Naive thymus-derived CD4-positive, alpha-beta T cell (primary cell): ENCODE data around the gene MTMR3. TPM values are rescaled to one million over a fixed set of nuclear protein-coding genes. Genes with fewer than 3 reads are reported as not detected.

Experiments used
- ATAC-seq: fragments of 150-1000 bp; cut with Tn5 transposase; 2 replicates; pipeline ENCODE4 v1.10.0; 2021; ENCODE audit warnings: mild to moderate bottlenecking, moderate library complexity
- CTCF ChIA-PET: fragments of 350-600 bp; sonication (Branson Sonifier 250); formaldehyde crosslinking; loops from one replicate; lab custom pipeline; 2021; ENCODE audit warnings: antibody characterized with exemption; lab: Charles Lee
- POLR2A ChIA-PET: fragments of 350-600 bp; sonication (Branson Sonifier 250); formaldehyde crosslinking; loops from one replicate; lab custom pipeline; 2021; ENCODE audit warnings: antibody characterized with exemption, inconsistent platforms; lab: Charles Lee
- DNase-seq, 9 donors: peaks; one replicate each; pipeline versions ENCODE4 v3.0.0 to v3.0.0-alpha.2; 2020 to 2022; ENCODE audit warnings: mixed read lengths in 1 of 9
- H3K27ac ChIP-seq: one replicate; pipeline ENCODE4 v1.7.0; 2013; ENCODE audit warnings: mild to moderate bottlenecking, low read depth, low read length, moderate library complexity
- H3K27me3 ChIP-seq, 2 donors: one replicate each; pipeline ENCODE4 v1.7.0; 2013; ENCODE audit warnings: low read length in 2 of 2, mild to moderate bottlenecking in 2 of 2, moderate library complexity in 2 of 2; ENCODE audit not compliant: control insufficient read depth in 2 of 2, insufficient read depth in 2 of 2
- H3K36me3 ChIP-seq, 3 experiments: 1 replicate in 2 of 3; 2 replicates in 1 of 3; pipeline ENCODE4 v1.7.0; 2013; ENCODE audit warnings: low read length in 3 of 3, mild to moderate bottlenecking in 3 of 3, moderate library complexity in 1 of 3; ENCODE audit not compliant: insufficient read depth in 3 of 3, control insufficient read depth in 2 of 3
- H3K4me1 ChIP-seq, 2 donors: one replicate each; pipeline ENCODE4 v1.7.0; 2013; ENCODE audit warnings: low read length in 2 of 2, mild to moderate bottlenecking in 2 of 2, moderate library complexity in 1 of 2; ENCODE audit not compliant: control insufficient read depth in 2 of 2, insufficient read depth in 2 of 2
- H3K4me3 ChIP-seq: 2 replicates; pipeline ENCODE4 v1.7.0; 2013; ENCODE audit warnings: mild to moderate bottlenecking, low read length
- H3K9me3 ChIP-seq, 3 experiments: 1 replicate in 2 of 3; 2 replicates in 1 of 3; pipeline ENCODE4 v1.7.0; 2013; ENCODE audit warnings: low read length in 3 of 3; ENCODE audit not compliant: control insufficient read depth in 2 of 3
- H3K27ac Mint-ChIP-seq, 9 donors: one replicate each; pipeline ENCODE4 v1.8.0; 2020 to 2022; ENCODE audit warnings: mixed read lengths in 9 of 9, mild to moderate bottlenecking in 8 of 9, moderate library complexity in 5 of 9, inconsistent platforms in 2 of 9
- H3K27me3 Mint-ChIP-seq, 5 donors: one replicate each; pipeline ENCODE4 v1.8.0; 2021 to 2022; ENCODE audit warnings: mixed read lengths in 5 of 5, mild to moderate bottlenecking in 1 of 5
- H3K36me3 Mint-ChIP-seq, 5 donors: one replicate each; pipeline ENCODE4 v1.8.0; 2020 to 2022; ENCODE audit warnings: mixed read lengths in 5 of 5, mild to moderate bottlenecking in 3 of 5, inconsistent platforms in 1 of 5
- H3K4me1 Mint-ChIP-seq, 7 donors: one replicate each; pipeline ENCODE4 v1.8.0; 2020 to 2022; ENCODE audit warnings: mixed read lengths in 7 of 7, mild to moderate bottlenecking in 3 of 7, inconsistent platforms in 1 of 7
- H3K4me3 Mint-ChIP-seq, 10 donors: one replicate each; pipeline ENCODE4 v1.8.0; 2020 to 2022; ENCODE audit warnings: mild to moderate bottlenecking in 10 of 10, mixed read lengths in 10 of 10, moderate library complexity in 6 of 10, inconsistent platforms in 2 of 10
- H3K9me3 Mint-ChIP-seq, 11 donors: one replicate each; pipeline ENCODE4 v1.8.0; 2020 to 2022; ENCODE audit warnings: mixed read lengths in 11 of 11, mild to moderate bottlenecking in 4 of 11, inconsistent platforms in 1 of 11, moderate library complexity in 1 of 11
- intact Hi-C, 2 donors: fragments of 100-400 bp; cut with micrococcal nuclease; formaldehyde crosslinking; loops; one replicate each; pipeline ENCODE4 v1.15.1; 2023
- polyA plus RNA-seq, 2 donors: library from polyadenylated mRNA; unstranded; fragments of 300-500 nt; fragmentation: Illumina TruSeq; gene quantifications; one replicate each; pipeline ENCODE4 v1.2.3, GENCODE V29; 2021
- total RNA-seq, 6 experiments: library from RNA in 5 of 6; stranded (reverse) in 5 of 6; gene quantifications; 1 replicate in 5 of 6; 2 replicates in 1 of 6; pipeline ENCODE4 v1.2.3 and lab custom pipeline; 2021 to 2026

MTMR3 gene
- total and polyA plus RNA-seq, 7 experiments from 2014 or later, result 14.2 to 88.7 (median 60.6) TPM

- intact Hi-C loops, result loop anchor here (1.0 to 10.0 kb wide), 9 partner anchors 45 to 1611 kb away; partner anchors contain the start of genes ASCC2 (in 2 of the 2), NF2 (in 2 of the 2), UQCR10 (in 2 of the 2) and ZMAT5 (in 2 of the 2)
- H3K4me3 ChIP-seq, result peak overlapping the region; percentile 69
- no peak for ATAC-seq
- ChIA-PET POLR2A (interaction anchor here (0.8 kb wide), 1 partner anchor 46 kb away, joined by 5 read pairs; the partner anchor contains the start of gene ASCC2), CTCF (no interaction called here)
- Mint-ChIP-seq H3K4me3 (peak overlapping the region in 5 of 10 donors; percentile 92 to 95 (median 94)), H3K9me3 (no peaks in the 10 kb centered on the region), H3K4me1 (peaks cover 0 to 12% (median 7%) of the 10 kb centered on the region in 7 donors), H3K27ac (peak overlapping the region; percentile 70 to 93 (median 84)), H3K27me3 (peaks cover 0 to 3% (median 0%) of the 10 kb centered on the region in 5 donors), H3K36me3 (peaks cover 0 to 1% (median 0%) of the 10 kb centered on the region in 5 donors)
- H3K36me3 ChIP-seq, result peaks cover 0 to 8% (median 0%) of the 10 kb centered on the region in 3 experiments
- DNase-seq, result peak in 1 of 9 donors; percentile 15
- no peaks in the 10 kb centered on the region for H3K9me3 ChIP-seq
- peaks cover 17 to 21% of the 10 kb centered on the region in 2 donors for H3K4me1 ChIP-seq
- no peaks in the 10 kb centered on the region for H3K27me3 ChIP-seq
- peak overlapping the region; percentile 93 for H3K27ac ChIP-seq
These were observed 762 bp downstream of the MTMR3 start for GRCh38 chr22:29883775-29884097.

- CTCF ChIA-PET, result no interaction called here
- ATAC-seq, result no peak
- no peak overlapping the region for H3K27ac ChIP-seq
- POLR2A ChIA-PET, result no interaction called here
- no peak overlapping the region for H3K4me3 ChIP-seq
- H3K36me3 Mint-ChIP-seq, result peaks cover 0 to 2% (median 1%) of the 10 kb centered on the region in 5 donors
- H3K27me3 ChIP-seq, result no peaks in the 10 kb centered on the region
- no peaks in the 10 kb centered on the region for H3K9me3 Mint-ChIP-seq
- no peak overlapping the region for H3K4me3 Mint-ChIP-seq
- no peak overlapping the region for H3K27ac Mint-ChIP-seq
- H3K9me3 ChIP-seq, result no peaks in the 10 kb centered on the region
- H3K27me3 Mint-ChIP-seq, result no peaks in the 10 kb centered on the region
- no peak for DNase-seq
- H3K36me3 ChIP-seq, result peaks cover 0 to 8% (median 0%) of the 10 kb centered on the region in 3 experiments
- peaks cover 4 to 15% (median 10%) of the 10 kb centered on the region in 7 donors for H3K4me1 Mint-ChIP-seq
- intact Hi-C loops, result loop anchor here (10.0 kb wide), 4 partner anchors 79 to 1609 kb away; partner anchors contain the start of genes EWSR1 (in 1 of the 2), RHBDD3 (in 1 of the 2) and SFI1 (in 1 of the 2)
- H3K4me1 ChIP-seq, result peaks cover 17 to 21% of the 10 kb centered on the region in 2 donors
These were observed 2.6 kb downstream of the MTMR3 start for GRCh38 chr22:29885610-29886009.

GRCh38 chr22:29886596-29886995 is 3.6 kb downstream of the MTMR3 start:
- Mint-ChIP-seq H3K27ac (no peak overlapping the region), H3K4me3 (no peak overlapping the region), H3K36me3 (peaks cover 0 to 4% (median 1%) of the 10 kb centered on the region in 5 donors), H3K27me3 (no peaks in the 10 kb centered on the region), H3K4me1 (peaks cover 10 to 23% (median 15%) of the 10 kb centered on the region in 7 donors), H3K9me3 (no peaks in the 10 kb centered on the region)
- H3K27ac ChIP-seq, result no peak overlapping the region
- intact Hi-C loops, result loop anchor here (10.0 kb wide), 4 partner anchors 78 to 1608 kb away; partner anchors contain the start of genes EWSR1 (in 1 of the 2), RHBDD3 (in 1 of the 2) and SFI1 (in 1 of the 2)
- peaks cover 17 to 21% of the 10 kb centered on the region in 2 donors for H3K4me1 ChIP-seq
- DNase-seq (no peak), ATAC-seq (no peak)
- peaks cover 0 to 8% (median 0%) of the 10 kb centered on the region in 3 experiments for H3K36me3 ChIP-seq
- CTCF ChIA-PET, result interaction anchor here (1.6 kb wide), 1 partner anchor 118 kb away, joined by 4 read pairs; no protein-coding TSS in a partner anchor
- no peak overlapping the region for H3K4me3 ChIP-seq
- no peaks in the 10 kb centered on the region for H3K27me3 ChIP-seq
- no peaks in the 10 kb centered on the region for H3K9me3 ChIP-seq
- POLR2A ChIA-PET, result interaction anchor here (0.6 to 1.1 kb wide), 4 partner anchors 15 to 239 kb away, joined by 3 to 5 read pairs (median 4); partner anchors contain the start of gene ASCC2

GRCh38 chr22:29887358-29887757 is 4.4 kb downstream of the MTMR3 start:
- Histone ChIP-seq H3K9me3 (no peaks in the 10 kb centered on the region), H3K4me1 (peaks cover 17 to 21% of the 10 kb centered on the region in 2 donors), H3K36me3 (peaks cover 0 to 8% (median 0%) of the 10 kb centered on the region in 3 experiments), H3K27me3 (no peaks in the 10 kb centered on the region), H3K27ac (no peak overlapping the region), H3K4me3 (no peak overlapping the region)
- Mint-ChIP-seq H3K4me3 (no peak overlapping the region), H3K9me3 (no peaks in the 10 kb centered on the region), H3K36me3 (peaks cover 0 to 4% (median 1%) of the 10 kb centered on the region in 5 donors), H3K4me1 (peaks cover 10 to 28% (median 20%) of the 10 kb centered on the region in 7 donors), H3K27ac (no peak overlapping the region), H3K27me3 (no peaks in the 10 kb centered on the region)
- no peak for ATAC-seq
- POLR2A ChIA-PET, result interaction anchor here (0.6 to 0.7 kb wide), 3 partner anchors 16 to 240 kb away, joined by 3 to 5 read pairs (median 5); no protein-coding TSS in a partner anchor
- intact Hi-C loops, result loop anchor here (10.0 kb wide), 4 partner anchors 77 to 1607 kb away; partner anchors contain the start of genes EWSR1 (in 1 of the 2), RHBDD3 (in 1 of the 2) and SFI1 (in 1 of the 2)
- CTCF ChIA-PET, result interaction anchor here (1.6 kb wide), 1 partner anchor 118 kb away, joined by 4 read pairs; no protein-coding TSS in a partner anchor
- DNase-seq, result no peak

- peaks cover 6 to 55% (median 46%) of the 10 kb centered on the region in 7 donors for H3K4me1 Mint-ChIP-seq
- H3K27me3 Mint-ChIP-seq, result no peaks in the 10 kb centered on the region
- H3K36me3 ChIP-seq, result no peaks in the 10 kb centered on the region
- POLR2A ChIA-PET, result interaction anchor here (0.7 kb wide), 1 partner anchor 465 kb away, joined by 4 read pairs; no protein-coding TSS in a partner anchor
- H3K4me3 ChIP-seq, result no peak overlapping the region
- H3K9me3 ChIP-seq, result no peaks in the 10 kb centered on the region
- no peaks in the 10 kb centered on the region for H3K27me3 ChIP-seq
- H3K27ac Mint-ChIP-seq, result no peak overlapping the region
- H3K4me1 ChIP-seq, result peaks cover 8 to 9% of the 10 kb centered on the region in 2 donors
- DNase-seq (no peak), ATAC-seq (no peak)
- H3K27ac ChIP-seq, result no peak overlapping the region
- intact Hi-C loops, result no loop called here
- CTCF ChIA-PET, result no interaction called here
- H3K36me3 Mint-ChIP-seq, result peaks cover 0 to 16% (median 11%) of the 10 kb centered on the region in 5 donors
- no peaks in the 10 kb centered on the region for H3K9me3 Mint-ChIP-seq
- peak overlapping the region in 1 of 10 donors; percentile 53 for H3K4me3 Mint-ChIP-seq
These were observed 7.8 kb downstream of the MTMR3 start for GRCh38 chr22:29890760-29891159.

- H3K27ac ChIP-seq, result no peak overlapping the region
- Mint-ChIP-seq H3K36me3 (peaks cover 0 to 19% (median 15%) of the 10 kb centered on the region in 5 donors), H3K9me3 (no peaks in the 10 kb centered on the region), H3K4me1 (peaks cover 6 to 59% (median 52%) of the 10 kb centered on the region in 7 donors), H3K27ac (no peak overlapping the region), H3K4me3 (peak overlapping the region in 2 of 10 donors; percentile 16 to 31), H3K27me3 (no peaks in the 10 kb centered on the region)
- no peaks in the 10 kb centered on the region for H3K27me3 ChIP-seq
- ATAC-seq (no peak), DNase-seq (no peak)
- H3K4me3 ChIP-seq, result no peak overlapping the region
- peaks cover 0 to 1% of the 10 kb centered on the region in 2 donors for H3K4me1 ChIP-seq
- CTCF ChIA-PET, result no interaction called here
- no peaks in the 10 kb centered on the region for H3K9me3 ChIP-seq
- intact Hi-C loops, result no loop called here
- H3K36me3 ChIP-seq, result no peaks in the 10 kb centered on the region
- POLR2A ChIA-PET, result no interaction called here
These were observed 9.6 kb downstream of the MTMR3 start for GRCh38 chr22:29892315-29893156.
